Liver (tissue), 3 donors: Measurements from ENCODE around the gene CXCL1.

Source experiments
- CTCF ChIP-seq: fragments of 150-350 bp; IDR thresholded peaks from 2 replicates; pipeline ENCODE4 v1.5.1; 2017; ENCODE audit warnings: improper control_type of control experiment, low read depth, low read length; ENCODE audit not compliant: missing input control
- EGR1 ChIP-seq, 2 donors: IDR thresholded peaks; 2 replicates each; pipeline ENCODE4 v1.6.1; 2016 to 2018; ENCODE audit warnings: antibody characterized with exemption in 2 of 2, low read depth in 2 of 2
- GABPA ChIP-seq, 2 donors: IDR thresholded peaks in 1 of 2; conservative IDR thresholded peaks in 1 of 2; 2 replicates each; pipeline ENCODE4 v1.6.1; 2016; ENCODE audit warnings: antibody characterized with exemption in 2 of 2, mild to moderate bottlenecking in 1 of 2, moderate library complexity in 1 of 2
- JUND ChIP-seq, 2 donors: IDR thresholded peaks; 2 replicates each; pipeline ENCODE4 v1.6.1; 2016; ENCODE audit warnings: antibody characterized with exemption in 2 of 2
- MAX ChIP-seq: IDR thresholded peaks from 2 replicates; pipeline ENCODE4 v1.6.1; 2016; ENCODE audit warnings: antibody characterized with exemption
- RAD21 ChIP-seq, 2 donors: IDR thresholded peaks; 2 replicates each; pipeline ENCODE4 v1.6.1; 2016; ENCODE audit warnings: antibody characterized with exemption in 2 of 2, mild to moderate bottlenecking in 2 of 2
- RXRA ChIP-seq, 2 donors: IDR thresholded peaks; 2 replicates each; pipeline ENCODE4 v1.6.1; 2017 to 2018; ENCODE audit warnings: antibody characterized with exemption in 2 of 2, mild to moderate bottlenecking in 1 of 2
- SP1 ChIP-seq: IDR thresholded peaks from 2 replicates; pipeline ENCODE4 v1.6.1; 2018; ENCODE audit warnings: antibody characterized with exemption, mild to moderate bottlenecking
- TAF1 ChIP-seq: conservative IDR thresholded peaks from 2 replicates; pipeline ENCODE4 v1.6.1; 2016; ENCODE audit warnings: antibody characterized with exemption, mild to moderate bottlenecking
- YY1 ChIP-seq: IDR thresholded peaks from 2 replicates; pipeline ENCODE4 v1.6.1; 2016; ENCODE audit warnings: antibody characterized with exemption, mild to moderate bottlenecking
- ZBTB33 ChIP-seq: IDR thresholded peaks from 2 replicates; pipeline ENCODE4 v1.6.1; 2016; ENCODE audit warnings: antibody characterized with exemption
- TF ChIP-seq, protein P1 (sequence below): IDR thresholded peaks from 2 replicates; pipeline ENCODE4 v1.6.1; 2016; ENCODE audit warnings: antibody characterized with exemption
- TF ChIP-seq, protein P2 (sequence below): IDR thresholded peaks from 2 replicates; pipeline ENCODE4 v1.6.1; 2016; ENCODE audit warnings: antibody characterized with exemption, mild to moderate bottlenecking
- donor health status: healthy.
- donor health status: healthy.

DNA sequence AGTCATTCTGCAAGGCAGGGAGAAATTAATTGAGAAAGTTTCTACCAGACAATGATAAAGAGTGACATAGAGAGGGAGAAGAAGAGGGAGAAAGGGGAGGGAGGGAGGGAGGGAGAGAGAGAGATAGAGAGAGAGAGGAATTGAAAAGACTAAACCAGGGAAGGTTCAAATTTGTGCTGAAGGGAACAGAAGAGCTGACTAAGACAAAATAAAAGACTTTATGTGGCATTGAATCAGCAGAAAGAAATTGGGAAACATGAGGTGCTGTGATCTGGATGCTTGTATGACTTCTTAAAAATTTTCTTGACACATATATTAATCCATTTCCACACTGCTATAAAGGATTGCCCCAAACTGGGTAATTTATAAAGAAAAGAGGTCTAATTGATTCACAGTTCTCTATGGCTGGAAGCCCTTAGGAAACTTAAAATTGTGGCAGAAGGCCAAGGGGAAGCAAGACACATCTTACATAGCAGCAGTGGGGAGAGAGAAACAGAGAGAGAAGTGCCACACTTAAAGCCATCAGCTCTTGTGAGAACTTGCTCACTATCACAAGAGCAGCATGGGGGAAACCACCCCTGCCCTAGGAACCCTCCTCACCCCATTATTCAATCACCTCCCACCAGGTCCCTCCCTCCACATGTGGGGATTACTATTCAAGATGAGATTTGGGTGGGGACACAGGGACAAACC lies 46.2 kb upstream of the CXCL1 start:
- TF ChIP-seq CTCF (no peak), RAD21 (IDR thresholded peaks at IDR 0.05) (no peak), TAF1 (no peak), MAX (no peak), GABPA (IDR thresholded peaks at IDR 0.05 in 1 of 2, conservative IDR thresholded peaks at IDR 0.05 in 1 of 2) (no peak), YY1 (no peak), SP1 (no peak), ZBTB33 (no peak), JUND (IDR thresholded peaks at IDR 0.05) (no peak), EGR1 (IDR thresholded peaks at IDR 0.05; ENCODE audit: low read depth in 2 of 2) (no peak), RXRA (IDR thresholded peaks at IDR 0.05) (no peak)
- TF ChIP-seq, protein P1, sequence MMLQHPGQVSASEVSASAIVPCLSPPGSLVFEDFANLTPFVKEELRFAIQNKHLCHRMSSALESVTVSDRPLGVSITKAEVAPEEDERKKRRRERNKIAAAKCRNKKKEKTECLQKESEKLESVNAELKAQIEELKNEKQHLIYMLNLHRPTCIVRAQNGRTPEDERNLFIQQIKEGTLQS: no peak
- TF ChIP-seq, protein P2, sequence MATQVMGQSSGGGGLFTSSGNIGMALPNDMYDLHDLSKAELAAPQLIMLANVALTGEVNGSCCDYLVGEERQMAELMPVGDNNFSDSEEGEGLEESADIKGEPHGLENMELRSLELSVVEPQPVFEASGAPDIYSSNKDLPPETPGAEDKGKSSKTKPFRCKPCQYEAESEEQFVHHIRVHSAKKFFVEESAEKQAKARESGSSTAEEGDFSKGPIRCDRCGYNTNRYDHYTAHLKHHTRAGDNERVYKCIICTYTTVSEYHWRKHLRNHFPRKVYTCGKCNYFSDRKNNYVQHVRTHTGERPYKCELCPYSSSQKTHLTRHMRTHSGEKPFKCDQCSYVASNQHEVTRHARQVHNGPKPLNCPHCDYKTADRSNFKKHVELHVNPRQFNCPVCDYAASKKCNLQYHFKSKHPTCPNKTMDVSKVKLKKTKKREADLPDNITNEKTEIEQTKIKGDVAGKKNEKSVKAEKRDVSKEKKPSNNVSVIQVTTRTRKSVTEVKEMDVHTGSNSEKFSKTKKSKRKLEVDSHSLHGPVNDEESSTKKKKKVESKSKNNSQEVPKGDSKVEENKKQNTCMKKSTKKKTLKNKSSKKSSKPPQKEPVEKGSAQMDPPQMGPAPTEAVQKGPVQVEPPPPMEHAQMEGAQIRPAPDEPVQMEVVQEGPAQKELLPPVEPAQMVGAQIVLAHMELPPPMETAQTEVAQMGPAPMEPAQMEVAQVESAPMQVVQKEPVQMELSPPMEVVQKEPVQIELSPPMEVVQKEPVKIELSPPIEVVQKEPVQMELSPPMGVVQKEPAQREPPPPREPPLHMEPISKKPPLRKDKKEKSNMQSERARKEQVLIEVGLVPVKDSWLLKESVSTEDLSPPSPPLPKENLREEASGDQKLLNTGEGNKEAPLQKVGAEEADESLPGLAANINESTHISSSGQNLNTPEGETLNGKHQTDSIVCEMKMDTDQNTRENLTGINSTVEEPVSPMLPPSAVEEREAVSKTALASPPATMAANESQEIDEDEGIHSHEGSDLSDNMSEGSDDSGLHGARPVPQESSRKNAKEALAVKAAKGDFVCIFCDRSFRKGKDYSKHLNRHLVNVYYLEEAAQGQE: no peak
